Kidney epithelial cell (primary cell): ENCODE measurements around the gene LMX1A. TPM values are rescaled to one million over a fixed set of nuclear protein-coding genes. Genes with fewer than 3 reads are reported as not detected.
A peak's percentile ranks its signal among the peaks of the same experiment; 100 is the strongest.

Experiments
- DNase-seq: peaks from one replicate; pipeline ENCODE4 v3.0.0-alpha.2; 2010; ENCODE audit warnings: low read depth
- H3K27me3 ChIP-seq: 2 replicates; pipeline ENCODE4 v1.6.0; 2011; ENCODE audit warnings: low read length; ENCODE audit not compliant: control insufficient read depth, insufficient read depth
- H3K36me3 ChIP-seq: 2 replicates; pipeline ENCODE4 v1.5.1; 2011; ENCODE audit warnings: low read length; ENCODE audit not compliant: control insufficient read depth, insufficient read depth
- H3K4me3 ChIP-seq: 2 replicates; pipeline ENCODE4 v1.5.1; 2011; ENCODE audit warnings: low read depth, mild to moderate bottlenecking, control low read depth, low read length
- CTCF ChIP-seq: IDR thresholded peaks from 2 replicates; pipeline ENCODE4 v1.5.1; 2011; ENCODE audit warnings: mild to moderate bottlenecking, moderate library complexity, low read length, control low read depth, inconsistent platforms; ENCODE audit not compliant: insufficient read depth, poor library complexity, severe bottlenecking
- total RNA-seq: library from RNA; depleted of rRNA; stranded (reverse); fragments of >200 nt; gene quantifications from 2 replicates; pipeline ENCODE4 v1.2.3, GENCODE V29; 2015

Gene LMX1A
- not detected in 2 replicates for total RNA-seq

- no peaks in the 10 kb centered on the region for H3K36me3 ChIP-seq
- H3K27me3 ChIP-seq, result peaks cover 69% of the 10 kb centered on the region
- DNase-seq, result no peak
- no peak within 1 kb of the TSS for H3K4me3 ChIP-seq
- TF ChIP-seq CTCF, result no peak
Measured at GRCh38 chr1:165355977-165356811, at the start of gene LMX1A. Gene LMX1A (minus strand): TSS chr1:165356715. CDS start chr1:165355559, 1,156 bp downstream.

- no peak for DNase-seq
- Histone ChIP-seq H3K36me3 (no peaks in the 10 kb centered on the region), H3K4me3 (no peak overlapping the region), H3K27me3 (peaks cover 6% of the 10 kb centered on the region)
- TF ChIP-seq CTCF, result peak; percentile 44
Measured at GRCh38 chr1:165403835-165404482, 47.4 kb upstream of the LMX1A start.

- H3K27me3 ChIP-seq, result peaks cover 10% of the 10 kb centered on the region
- TF ChIP-seq CTCF, result no peak
- no peak for DNase-seq
- H3K36me3 ChIP-seq, result no peaks in the 10 kb centered on the region
- no peak overlapping the region for H3K4me3 ChIP-seq
Measured at GRCh38 chr1:165402517-165403111, 46.1 kb upstream of the LMX1A start.

GRCh38 chr1:165397944-165398343 lies 41.4 kb upstream of the LMX1A start:
- DNase-seq, result no peak
- H3K36me3 ChIP-seq, result no peaks in the 10 kb centered on the region
- TF ChIP-seq CTCF, result no peak
- peaks cover 22% of the 10 kb centered on the region for H3K27me3 ChIP-seq
- H3K4me3 ChIP-seq, result no peak overlapping the region

- TF ChIP-seq CTCF, result no peak
- H3K4me3 ChIP-seq, result no peak overlapping the region
- H3K27me3 ChIP-seq, result peaks cover 25% of the 10 kb centered on the region
- H3K36me3 ChIP-seq, result no peaks in the 10 kb centered on the region
- DNase-seq, result no peak
Measured at GRCh38 chr1:165395901-165396300, 39.4 kb upstream of the LMX1A start.
